ENCODE measurements around the gene SCG2.

Gene SCG2

DNA sequence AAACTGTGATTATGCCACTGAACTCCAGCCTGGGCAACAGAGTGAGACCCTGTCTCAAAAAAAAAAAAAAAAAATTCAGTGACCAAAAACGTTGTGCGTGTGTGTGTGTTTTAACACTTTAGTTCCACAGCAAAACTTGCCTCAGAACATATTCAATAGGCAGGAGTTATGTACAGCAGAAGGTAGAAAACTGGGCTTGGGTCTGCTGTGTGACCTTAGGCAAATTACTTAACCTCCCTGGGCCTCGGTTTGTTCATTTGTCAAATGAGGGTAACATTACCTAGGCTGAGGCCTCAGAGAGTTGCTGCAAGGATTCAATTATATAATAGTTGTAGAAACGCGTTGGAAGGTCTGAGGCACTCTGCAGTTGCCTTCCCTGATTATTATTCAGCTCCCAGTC is 10.3 kb upstream of the SCG2 start:
- Histone ChIP-seq H3K4me1 (ENCODE audit: insufficient read depth, low read length, severe bottlenecking) (no peaks in the 10 kb centered on the region), H3K4me3 (ENCODE audit: low read depth, low read length, poor library complexity, severe bottlenecking) (no peak overlapping the region), H3K36me3 (ENCODE audit: insufficient read depth, low read length) (no peaks in the 10 kb centered on the region), H2AFZ (ENCODE audit: low read length) (no peak overlapping the region), H3K4me2 (ENCODE audit: low read length) (no peak overlapping the region), H3K9me2 (ENCODE audit: low read depth, low read length) (no peaks in the 10 kb centered on the region), H3K27me3 (ENCODE audit: insufficient read depth, low read length) (no peaks in the 10 kb centered on the region), H3F3A (ENCODE audit: insufficient read depth, low read length) (no peaks in the 10 kb centered on the region), H3K9me3 (ENCODE audit: low read length) (no peaks in the 10 kb centered on the region), H3K79me2 (ENCODE audit: insufficient read depth, low read length) (no peaks in the 10 kb centered on the region), H3K9ac (ENCODE audit: low read length) (no peak overlapping the region), H3K27ac (ENCODE audit: low read depth, low read length, poor library complexity, severe bottlenecking) (no peak overlapping the region), H4K20me1 (ENCODE audit: insufficient read depth, low read length) (no peaks in the 10 kb centered on the region)
- TF ChIP-seq, protein P1, sequence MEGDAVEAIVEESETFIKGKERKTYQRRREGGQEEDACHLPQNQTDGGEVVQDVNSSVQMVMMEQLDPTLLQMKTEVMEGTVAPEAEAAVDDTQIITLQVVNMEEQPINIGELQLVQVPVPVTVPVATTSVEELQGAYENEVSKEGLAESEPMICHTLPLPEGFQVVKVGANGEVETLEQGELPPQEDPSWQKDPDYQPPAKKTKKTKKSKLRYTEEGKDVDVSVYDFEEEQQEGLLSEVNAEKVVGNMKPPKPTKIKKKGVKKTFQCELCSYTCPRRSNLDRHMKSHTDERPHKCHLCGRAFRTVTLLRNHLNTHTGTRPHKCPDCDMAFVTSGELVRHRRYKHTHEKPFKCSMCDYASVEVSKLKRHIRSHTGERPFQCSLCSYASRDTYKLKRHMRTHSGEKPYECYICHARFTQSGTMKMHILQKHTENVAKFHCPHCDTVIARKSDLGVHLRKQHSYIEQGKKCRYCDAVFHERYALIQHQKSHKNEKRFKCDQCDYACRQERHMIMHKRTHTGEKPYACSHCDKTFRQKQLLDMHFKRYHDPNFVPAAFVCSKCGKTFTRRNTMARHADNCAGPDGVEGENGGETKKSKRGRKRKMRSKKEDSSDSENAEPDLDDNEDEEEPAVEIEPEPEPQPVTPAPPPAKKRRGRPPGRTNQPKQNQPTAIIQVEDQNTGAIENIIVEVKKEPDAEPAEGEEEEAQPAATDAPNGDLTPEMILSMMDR (IDR thresholded peaks at IDR 0.05; ENCODE audit: low read length), result no peak

DNA sequence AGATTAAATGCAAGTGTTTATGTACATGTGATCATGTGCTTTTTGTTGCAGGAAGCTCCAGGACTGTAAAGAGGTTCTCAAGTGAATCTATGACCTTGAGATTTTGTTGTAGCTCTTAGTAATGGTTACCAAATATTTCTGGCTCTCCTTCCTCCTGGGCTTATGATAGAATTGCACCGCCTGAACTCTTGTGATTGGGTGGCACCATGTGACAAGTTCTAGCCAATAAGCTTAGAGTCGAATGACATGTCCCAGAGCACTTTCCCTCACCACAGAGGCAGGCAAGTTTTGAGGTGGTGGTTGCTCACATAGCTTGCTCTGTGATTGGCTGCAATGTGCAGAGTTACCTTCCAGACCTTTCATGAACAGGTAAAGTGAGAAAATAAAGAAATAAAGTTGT is 8.9 kb upstream of the SCG2 start:
- Histone ChIP-seq H3K9ac (ENCODE audit: low read length) (no peak overlapping the region), H3F3A (ENCODE audit: insufficient read depth, low read length) (no peaks in the 10 kb centered on the region), H3K4me3 (ENCODE audit: low read depth, low read length, poor library complexity, severe bottlenecking) (no peak overlapping the region), H3K27ac (ENCODE audit: low read depth, low read length, poor library complexity, severe bottlenecking) (no peak overlapping the region), H2AFZ (ENCODE audit: low read length) (no peak overlapping the region), H3K27me3 (ENCODE audit: insufficient read depth, low read length) (no peaks in the 10 kb centered on the region), H3K79me2 (ENCODE audit: insufficient read depth, low read length) (no peaks in the 10 kb centered on the region), H4K20me1 (ENCODE audit: insufficient read depth, low read length) (no peaks in the 10 kb centered on the region), H3K9me2 (ENCODE audit: low read depth, low read length) (no peaks in the 10 kb centered on the region), H3K9me3 (ENCODE audit: low read length) (no peaks in the 10 kb centered on the region), H3K4me1 (ENCODE audit: insufficient read depth, low read length, severe bottlenecking) (no peaks in the 10 kb centered on the region), H3K36me3 (ENCODE audit: insufficient read depth, low read length) (no peaks in the 10 kb centered on the region), H3K4me2 (ENCODE audit: low read length) (no peak overlapping the region)
- TF ChIP-seq, protein P1 (IDR thresholded peaks at IDR 0.05; ENCODE audit: low read length), result no peak
- no peak for TF ChIP-seq EZH2 (IDR thresholded peaks at IDR 0.05; ENCODE audit: borderline replicate concordance, low read length)

DNA sequence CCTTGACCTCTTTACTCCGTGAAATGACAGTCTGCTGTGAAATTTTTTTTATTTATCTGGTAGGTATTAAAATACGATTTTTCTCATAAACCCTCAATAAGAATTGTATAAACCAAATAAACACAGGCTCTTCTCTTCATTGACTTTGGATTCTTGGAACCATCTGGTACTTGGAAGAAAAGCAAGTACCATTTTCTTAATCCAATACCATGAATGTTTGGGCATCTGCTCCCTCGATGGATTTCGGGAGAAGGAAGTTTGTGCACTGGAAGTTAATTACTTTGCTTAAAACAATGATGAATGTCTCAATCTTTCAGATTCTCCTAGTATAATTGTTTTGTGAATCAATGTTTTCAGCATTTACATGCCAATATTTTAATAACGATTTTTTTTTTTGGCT is 5.3 kb upstream of the SCG2 start:
- Histone ChIP-seq H3K4me3 (ENCODE audit: low read depth, low read length, poor library complexity, severe bottlenecking) (no peak overlapping the region), H3F3A (ENCODE audit: insufficient read depth, low read length) (no peaks in the 10 kb centered on the region), H4K20me1 (ENCODE audit: insufficient read depth, low read length) (no peaks in the 10 kb centered on the region), H3K27me3 (ENCODE audit: insufficient read depth, low read length) (no peaks in the 10 kb centered on the region), H3K9ac (ENCODE audit: low read length) (no peak overlapping the region), H2AFZ (ENCODE audit: low read length) (no peak overlapping the region), H3K4me2 (ENCODE audit: low read length) (no peak overlapping the region), H3K9me3 (ENCODE audit: low read length) (no peaks in the 10 kb centered on the region), H3K9me2 (ENCODE audit: low read depth, low read length) (no peaks in the 10 kb centered on the region), H3K36me3 (ENCODE audit: insufficient read depth, low read length) (no peaks in the 10 kb centered on the region), H3K79me2 (ENCODE audit: insufficient read depth, low read length) (no peaks in the 10 kb centered on the region), H3K27ac (ENCODE audit: low read depth, low read length, poor library complexity, severe bottlenecking) (no peak overlapping the region), H3K4me1 (ENCODE audit: insufficient read depth, low read length, severe bottlenecking) (no peaks in the 10 kb centered on the region)
- no peak for TF ChIP-seq EZH2 (IDR thresholded peaks at IDR 0.05; ENCODE audit: borderline replicate concordance, low read length)
- TF ChIP-seq, protein P1 (IDR thresholded peaks at IDR 0.05; ENCODE audit: low read length), result no peak
